ENCODE data around the gene HEPHL1.
"Not testable (repeated sequence)": the region's sequence is repeated elsewhere in the genome, so short reads cannot be mapped to it uniquely, and the experiment has no call there.

HEPHL1 gene

GRCh38 chr11:94151903-94152677 lies 130.9 kb downstream of the HEPHL1 start:
- no peak for DNase-seq

GRCh38 chr11:94152678-94153065 lies 131.5 kb downstream of the HEPHL1 start:
- no peak for DNase-seq

GRCh38 chr11:94153320-94153719 lies 132.2 kb downstream of the HEPHL1 start:
- DNase-seq = no peak

- no peak for DNase-seq
Measured at GRCh38 chr11:94154095-94154856, 133.1 kb downstream of the HEPHL1 start.

- not testable (repeated sequence) for DNase-seq
Measured at GRCh38 chr11:94157339-94157738, 136.2 kb downstream of the HEPHL1 start.
